HCT116 (cell line): ENCODE data around the gene TAC4.

Source experiments
- ATF3 ChIP-seq: IDR thresholded peaks from 2 replicates; pipeline ENCODE4 v1.6.1; 2012
- CTCF ChIP-seq, 3 experiments: fragments of 200-600 bp in 1 of 3; sonication (generic) in 1 of 3; IDR thresholded peaks in 2 of 3; conservative IDR thresholded peaks in 1 of 3; 2 replicates each; pipeline ENCODE4 v1.5.1; 2012 to 2017; ENCODE audit warnings: low read depth in 2 of 3, low read length in 2 of 3, antibody characterized with exemption in 1 of 3, borderline replicate concordance in 1 of 3, control low read depth in 1 of 3, mild to moderate bottlenecking in 1 of 3, mixed read lengths in 1 of 3, mixed run types in 1 of 3, moderate library complexity in 1 of 3; ENCODE audit not compliant: insufficient read depth in 1 of 3
- EZH2 ChIP-seq: fragments of 200-600 bp; sonication (generic); IDR thresholded peaks from 2 replicates; pipeline ENCODE4 v1.6.1; 2017; ENCODE audit warnings: antibody characterized with exemption, mixed run types
- MAX ChIP-seq: IDR thresholded peaks from 2 replicates; pipeline ENCODE4 v1.6.1; 2012
- POLR2A ChIP-seq: IDR thresholded peaks from 2 replicates; pipeline ENCODE4 v1.7.0; 2011; ENCODE audit warnings: borderline replicate concordance; ENCODE audit not compliant: insufficient read depth, insufficient read length; ENCODE audit errors: extremely low read depth
- POLR2AphosphoS5 ChIP-seq: IDR thresholded peaks from 2 replicates; pipeline ENCODE4 v1.6.1; 2011; ENCODE audit warnings: mild to moderate bottlenecking, low read depth, low read length, moderate library complexity
- RAD21 ChIP-seq: IDR thresholded peaks from 2 replicates; pipeline ENCODE4 v1.6.1; 2012; ENCODE audit warnings: low read depth, mild to moderate bottlenecking
- REST ChIP-seq: IDR thresholded peaks from 2 replicates; pipeline ENCODE4 v1.6.1; 2012; ENCODE audit warnings: low read depth
- SIN3A ChIP-seq: IDR thresholded peaks from 2 replicates; pipeline ENCODE4 v1.6.1; 2012; ENCODE audit warnings: low read depth
- TCF7L2 ChIP-seq: IDR thresholded peaks from 2 replicates; pipeline ENCODE4 v1.7.0; 2011; ENCODE audit warnings: borderline replicate concordance, inconsistent platforms; ENCODE audit not compliant: insufficient read depth, insufficient read length; ENCODE audit errors: extremely low read depth
- YY1 ChIP-seq: IDR thresholded peaks from 2 replicates; pipeline ENCODE4 v1.6.1; 2011; ENCODE audit warnings: low read length, low read depth, moderate library complexity, mild to moderate bottlenecking; ENCODE audit not compliant: insufficient replicate concordance; ENCODE audit errors: extremely low read depth
- ZBTB33 ChIP-seq: IDR thresholded peaks from 2 replicates; pipeline ENCODE4 v1.6.1; 2011; ENCODE audit warnings: mild to moderate bottlenecking, low read length, moderate library complexity; ENCODE audit not compliant: insufficient replicate concordance; ENCODE audit errors: extremely low read depth
- ZFX ChIP-seq: fragments of 450-650 bp; IDR thresholded peaks from 2 replicates; pipeline ENCODE4 v1.6.1; 2017
- ZNF274 ChIP-seq: fragments of 200-500 bp; sonication (Bioruptor generic); IDR thresholded peaks from 2 replicates; pipeline ENCODE4 v1.6.1; 2014; ENCODE audit warnings: mild to moderate bottlenecking, low read depth, low read length, inconsistent platforms

GRCh38 chr17:49843774-49844350 is 4.0 kb downstream of the TAC4 start:
- TF ChIP-seq REST (no peak), MAX (no peak), EZH2 (no peak), CTCF (IDR thresholded peaks at IDR 0.05 in 2 of 3, conservative IDR thresholded peaks at IDR 0.05 in 1 of 3; ENCODE audit: borderline replicate concordance in 1 of 3, insufficient read depth in 1 of 3, low read depth in 2 of 3, low read length in 2 of 3) (peak; percentile 43 to 90 (median 79); a peak in 5 of 6 replicates), POLR2A (no peak), RAD21 (peak; percentile 49), POLR2AphosphoS5 (no peak), ZNF274 (no peak), YY1 (no peak), SIN3A (no peak), ZBTB33 (no peak), ZFX (no peak), TCF7L2 (no peak), ATF3 (no peak)
